Measurements from ENCODE around the gene ASCC3. TPM values are rescaled to one million over a fixed set of nuclear protein-coding genes. Genes with fewer than 3 reads are reported as not detected.

ASCC3 gene
- total RNA-seq, 4 donors from 2014 or later, result 20.3 to 26.2 (median 22.4) TPM

- no peak for DNase-seq (ENCODE audit: extremely low spot score)
- no peak overlapping the region for H3K27ac ChIP-seq (replicated peaks in 1 of 4)
- H3K27me3 ChIP-seq, result no peaks in the 10 kb centered on the region
- H3K36me3 ChIP-seq, result peaks cover 4 to 27% (median 10%) of the 10 kb centered on the region in 4 donors
- H3K4me1 ChIP-seq, result no peaks in the 10 kb centered on the region
- no peak overlapping the region for H3K4me3 ChIP-seq
- WGBS, result 64% methylated on average over 2 of the region's 2 CpGs
- intact Hi-C loops (cut with DNase I), result no loop called here
- TF ChIP-seq EP300 (IDR thresholded peaks at IDR 0.05), result no peak
- TF ChIP-seq, protein P1, sequence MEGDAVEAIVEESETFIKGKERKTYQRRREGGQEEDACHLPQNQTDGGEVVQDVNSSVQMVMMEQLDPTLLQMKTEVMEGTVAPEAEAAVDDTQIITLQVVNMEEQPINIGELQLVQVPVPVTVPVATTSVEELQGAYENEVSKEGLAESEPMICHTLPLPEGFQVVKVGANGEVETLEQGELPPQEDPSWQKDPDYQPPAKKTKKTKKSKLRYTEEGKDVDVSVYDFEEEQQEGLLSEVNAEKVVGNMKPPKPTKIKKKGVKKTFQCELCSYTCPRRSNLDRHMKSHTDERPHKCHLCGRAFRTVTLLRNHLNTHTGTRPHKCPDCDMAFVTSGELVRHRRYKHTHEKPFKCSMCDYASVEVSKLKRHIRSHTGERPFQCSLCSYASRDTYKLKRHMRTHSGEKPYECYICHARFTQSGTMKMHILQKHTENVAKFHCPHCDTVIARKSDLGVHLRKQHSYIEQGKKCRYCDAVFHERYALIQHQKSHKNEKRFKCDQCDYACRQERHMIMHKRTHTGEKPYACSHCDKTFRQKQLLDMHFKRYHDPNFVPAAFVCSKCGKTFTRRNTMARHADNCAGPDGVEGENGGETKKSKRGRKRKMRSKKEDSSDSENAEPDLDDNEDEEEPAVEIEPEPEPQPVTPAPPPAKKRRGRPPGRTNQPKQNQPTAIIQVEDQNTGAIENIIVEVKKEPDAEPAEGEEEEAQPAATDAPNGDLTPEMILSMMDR (IDR thresholded peaks at IDR 0.05), result no peak
- no peak for TF ChIP-seq POLR2A (IDR thresholded peaks at IDR 0.05; ENCODE audit: low read depth)
- TF ChIP-seq POLR2AphosphoS5 (IDR thresholded peaks at IDR 0.05), result no peak
- H3K9me3 ChIP-seq, result no peaks in the 10 kb centered on the region
These were observed 287.6 kb downstream of the ASCC3 start for GRCh38 chr6:100593522-100593921.

DNA sequence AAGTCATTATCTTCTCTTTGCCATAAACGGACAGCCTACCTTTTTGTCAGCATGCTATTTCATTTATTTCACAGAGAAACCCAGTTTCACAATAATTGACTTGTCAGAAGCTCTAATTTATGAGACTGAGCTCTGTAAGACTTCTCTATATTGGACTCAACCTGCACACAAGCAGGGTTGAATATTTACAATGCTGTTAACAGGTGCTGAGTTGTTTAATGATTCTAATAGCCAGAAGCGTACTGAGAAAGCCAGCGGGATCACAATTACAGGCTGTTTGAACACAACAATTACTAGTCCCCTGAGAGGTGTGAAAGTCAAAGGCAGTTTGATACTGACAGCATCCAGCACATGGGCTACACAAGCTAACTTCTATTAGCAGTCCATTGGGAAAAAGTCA lies 288.2 kb downstream of the ASCC3 start:
- 74% methylated on average over 3 of the region's 3 CpGs for WGBS
- TF ChIP-seq EP300 (IDR thresholded peaks at IDR 0.05), result no peak
- TF ChIP-seq, protein P1 (IDR thresholded peaks at IDR 0.05), result no peak
- TF ChIP-seq POLR2A (IDR thresholded peaks at IDR 0.05; ENCODE audit: low read depth), result no peak
- TF ChIP-seq POLR2AphosphoS5 (IDR thresholded peaks at IDR 0.05), result no peak

GRCh38 chr6:100577425-100577824 lies 303.7 kb downstream of the ASCC3 start:
- H3K4me3 ChIP-seq, result no peak overlapping the region
- peaks cover 0 to 4% (median 0%) of the 10 kb centered on the region in 4 donors for H3K9me3 ChIP-seq
- no peaks in the 10 kb centered on the region for H3K36me3 ChIP-seq
- intact Hi-C loops (cut with DNase I), result no loop called here
- no peak for TF ChIP-seq POLR2AphosphoS5 (IDR thresholded peaks at IDR 0.05)
- TF ChIP-seq EP300 (IDR thresholded peaks at IDR 0.05), result no peak
- TF ChIP-seq, protein P1 (IDR thresholded peaks at IDR 0.05), result no peak
- no peak for TF ChIP-seq POLR2A (IDR thresholded peaks at IDR 0.05; ENCODE audit: low read depth)
- WGBS, result 88% methylated on average over 4 of the region's 4 CpGs
- no peak overlapping the region for H3K27ac ChIP-seq (replicated peaks in 1 of 4)
- no peaks in the 10 kb centered on the region for H3K27me3 ChIP-seq
- DNase-seq (ENCODE audit: extremely low spot score), result no peak
- H3K4me1 ChIP-seq, result peaks cover 0 to 6% (median 0%) of the 10 kb centered on the region in 4 donors

More for the DNA sequence above, 288.2 kb downstream of the ASCC3 start:
- Histone ChIP-seq H3K4me1 (no peaks in the 10 kb centered on the region), H3K27ac (replicated peaks in 1 of 4) (no peak overlapping the region), H3K4me3 (no peak overlapping the region), H3K27me3 (no peaks in the 10 kb centered on the region), H3K9me3 (no peaks in the 10 kb centered on the region), H3K36me3 (peaks cover 1 to 32% (median 13%) of the 10 kb centered on the region in 4 donors)
- intact Hi-C loops (cut with DNase I), result no loop called here
- no peak for DNase-seq (ENCODE audit: extremely low spot score)

DNA sequence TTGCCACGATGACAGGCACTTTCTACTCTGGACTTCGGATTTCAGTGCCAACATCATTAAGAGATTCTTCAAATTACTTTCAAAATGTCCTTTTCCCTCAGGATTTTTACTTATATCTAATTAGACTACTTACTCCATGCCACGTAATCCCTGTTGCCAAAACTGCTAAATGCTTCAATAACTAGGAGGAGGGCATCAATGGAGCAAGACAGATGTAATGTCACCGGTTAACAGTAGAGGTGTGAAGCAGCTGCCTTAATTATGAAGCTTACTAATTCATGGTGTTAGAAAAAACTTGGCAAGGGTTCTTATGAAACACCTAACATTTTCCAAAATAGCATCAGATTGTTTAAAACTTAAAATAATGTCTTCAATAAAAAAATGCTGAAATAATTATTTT lies 305.2 kb downstream of the ASCC3 start:
- peaks cover 0 to 6% (median 0%) of the 10 kb centered on the region in 4 donors for H3K4me1 ChIP-seq
- intact Hi-C loops (cut with DNase I), result no loop called here
- peaks cover 0 to 3% (median 0%) of the 10 kb centered on the region in 4 donors for H3K36me3 ChIP-seq
- DNase-seq (ENCODE audit: extremely low spot score), result no peak
- H3K4me3 ChIP-seq, result no peak overlapping the region
- H3K27ac ChIP-seq (replicated peaks in 1 of 4), result no peak overlapping the region
- WGBS, result 82% methylated on average over 4 of the region's 4 CpGs
- H3K27me3 ChIP-seq, result no peaks in the 10 kb centered on the region
- TF ChIP-seq, protein P1 (IDR thresholded peaks at IDR 0.05), result no peak
- TF ChIP-seq EP300 (IDR thresholded peaks at IDR 0.05) (no peak), POLR2A (IDR thresholded peaks at IDR 0.05; ENCODE audit: low read depth) (no peak), POLR2AphosphoS5 (IDR thresholded peaks at IDR 0.05) (no peak)
- H3K9me3 ChIP-seq, result peaks cover 0 to 4% (median 0%) of the 10 kb centered on the region in 4 donors

GRCh38 chr6:100574836-100575235 lies 306.3 kb downstream of the ASCC3 start:
- no peak for DNase-seq (ENCODE audit: extremely low spot score)
- WGBS, result 100% methylated on average over 2 of the region's 2 CpGs
- Histone ChIP-seq H3K4me1 (peaks cover 0 to 6% (median 0%) of the 10 kb centered on the region in 4 donors), H3K27me3 (no peaks in the 10 kb centered on the region), H3K4me3 (no peak overlapping the region), H3K9me3 (peaks cover 0 to 4% (median 0%) of the 10 kb centered on the region in 4 donors), H3K27ac (replicated peaks in 1 of 4) (no peak overlapping the region), H3K36me3 (peaks cover 0 to 4% (median 0%) of the 10 kb centered on the region in 4 donors)
- TF ChIP-seq EP300 (IDR thresholded peaks at IDR 0.05) (no peak), POLR2A (IDR thresholded peaks at IDR 0.05; ENCODE audit: low read depth) (no peak), POLR2AphosphoS5 (IDR thresholded peaks at IDR 0.05) (no peak)
- TF ChIP-seq, protein P1 (IDR thresholded peaks at IDR 0.05), result no peak
- intact Hi-C loops (cut with DNase I), result no loop called here
